Kidney (tissue), 14 donors: ENCODE measurements around the gene GAB2. TPM values are rescaled to one million over a fixed set of nuclear protein-coding genes. Genes with fewer than 3 reads are reported as not detected.

Experiments used
- DNase-seq, 5 donors: peaks; one replicate each; pipeline ENCODE4 v3.0.0-alpha.2; 2013 to 2020
- FAIRE-seq: peaks from 2 replicates; lab custom pipeline; 2012; peaks lifted over from hg19 to GRCh38; lab: Jason Lieb, UNC
- H3K27ac ChIP-seq, 2 donors: one replicate each; pipeline ENCODE4 v1.7.0; 2013; ENCODE audit warnings: low read depth in 2 of 2, low read length in 2 of 2, inconsistent platforms in 1 of 2
- H3K27me3 ChIP-seq: one replicate; pipeline ENCODE4 v1.7.1; 2013; ENCODE audit warnings: low read length, inconsistent platforms; ENCODE audit not compliant: control insufficient read depth, insufficient read depth
- H3K36me3 ChIP-seq, 3 donors: one replicate each; pipeline versions ENCODE4 v1.7.0 to v1.7.1; 2013; ENCODE audit warnings: low read length in 3 of 3, control low read depth in 1 of 3, inconsistent platforms in 1 of 3; ENCODE audit not compliant: insufficient read depth in 3 of 3, control insufficient read depth in 2 of 3
- H3K4me1 ChIP-seq, 3 donors: one replicate each; pipeline versions ENCODE4 v1.7.0 to v1.7.1; 2013; ENCODE audit warnings: low read length in 3 of 3, inconsistent platforms in 1 of 3, low read depth in 1 of 3; ENCODE audit not compliant: control insufficient read depth in 2 of 3, insufficient read depth in 2 of 3
- H3K4me3 ChIP-seq, 3 donors: one replicate each; pipeline versions ENCODE4 v1.7.0 to v1.8.1; 2013; ENCODE audit warnings: low read length in 3 of 3, control low read depth in 1 of 3, inconsistent platforms in 1 of 3
- H3K9ac ChIP-seq, 3 donors: one replicate each; pipeline versions ENCODE4 v1.7.0 to v1.7.1; 2013; ENCODE audit warnings: low read length in 3 of 3, control low read depth in 1 of 3, inconsistent platforms in 1 of 3
- H3K9me3 ChIP-seq, 3 donors: one replicate each; pipeline versions ENCODE4 v1.7.0 to v1.7.1; 2013; ENCODE audit warnings: low read length in 3 of 3, control low read depth in 1 of 3, inconsistent platforms in 1 of 3; ENCODE audit not compliant: control insufficient read depth in 2 of 3, insufficient read depth in 1 of 3
- intact Hi-C: fragments of 100-400 bp; cut with DNase I; formaldehyde crosslinking; loops from one replicate; pipeline ENCODE4 v1.11.1; 2022
- polyA plus RNA-seq: library from polyadenylated mRNA; stranded (reverse); fragments of 350-450 nt; fragmentation: Illumina TruSeq; extraction: RNeasy Lipid Tissue Mini Kit (QIAGEN cat#74804); gene quantifications from one replicate; pipeline ENCODE4 v1.2.3, GENCODE V29; 2014; ENCODE audit warnings: low read depth, low replicate concordance; ENCODE audit not compliant: insufficient read depth
- total RNA-seq: library from RNA; stranded (reverse); fragmentation: NEBNext Ultra II Directional; extraction: Animal tissue kit (Norgen Biotek cat#: 25700); gene quantifications from one replicate; pipeline ENCODE4 v1.2.1, GENCODE V29; 2021
- TF ChIP-seq, protein P1 (sequence below): IDR thresholded peaks from 3 replicates; pipeline ENCODE4 v1.5.1; 2012; ENCODE audit warnings: mild to moderate bottlenecking, moderate library complexity, borderline replicate concordance; ENCODE audit not compliant: insufficient read depth; ENCODE audit errors: extremely low read depth
- donor health status: control.
- donor health status: control.
- donor health status: control.
- donor health status: control.
- donor health status: control.
- donor health status: DM: yes; HTN: yes; CAD: no.
- donor health status: Normal renal cell carcinoma (clear cell type).

The GAB2 gene
- total and polyA plus RNA-seq, 2 donors from 2014 or later = 3.3 to 23.6 TPM

GRCh38 chr11:78429660-78430059 lies 12.0 kb upstream of the GAB2 start:
- Histone ChIP-seq H3K4me1 (peaks cover 0 to under 1% (median 0%) of the 10 kb centered on the region in 3 donors), H3K27me3 (no peaks in the 10 kb centered on the region), H3K27ac (no peak overlapping the region), H3K4me3 (no peak overlapping the region), H3K9ac (no peak overlapping the region), H3K9me3 (no peaks in the 10 kb centered on the region), H3K36me3 (no peaks in the 10 kb centered on the region)
- intact Hi-C loops = loop anchor here (10.0 kb wide), 1 partner anchor 205 kb away; no protein-coding TSS in a partner anchor
- TF ChIP-seq, protein P1, sequence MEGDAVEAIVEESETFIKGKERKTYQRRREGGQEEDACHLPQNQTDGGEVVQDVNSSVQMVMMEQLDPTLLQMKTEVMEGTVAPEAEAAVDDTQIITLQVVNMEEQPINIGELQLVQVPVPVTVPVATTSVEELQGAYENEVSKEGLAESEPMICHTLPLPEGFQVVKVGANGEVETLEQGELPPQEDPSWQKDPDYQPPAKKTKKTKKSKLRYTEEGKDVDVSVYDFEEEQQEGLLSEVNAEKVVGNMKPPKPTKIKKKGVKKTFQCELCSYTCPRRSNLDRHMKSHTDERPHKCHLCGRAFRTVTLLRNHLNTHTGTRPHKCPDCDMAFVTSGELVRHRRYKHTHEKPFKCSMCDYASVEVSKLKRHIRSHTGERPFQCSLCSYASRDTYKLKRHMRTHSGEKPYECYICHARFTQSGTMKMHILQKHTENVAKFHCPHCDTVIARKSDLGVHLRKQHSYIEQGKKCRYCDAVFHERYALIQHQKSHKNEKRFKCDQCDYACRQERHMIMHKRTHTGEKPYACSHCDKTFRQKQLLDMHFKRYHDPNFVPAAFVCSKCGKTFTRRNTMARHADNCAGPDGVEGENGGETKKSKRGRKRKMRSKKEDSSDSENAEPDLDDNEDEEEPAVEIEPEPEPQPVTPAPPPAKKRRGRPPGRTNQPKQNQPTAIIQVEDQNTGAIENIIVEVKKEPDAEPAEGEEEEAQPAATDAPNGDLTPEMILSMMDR = no peak
- FAIRE-seq (no peak), DNase-seq (no peak)

- H3K9me3 ChIP-seq = no peaks in the 10 kb centered on the region
- peaks cover 0 to 2% (median 0%) of the 10 kb centered on the region in 3 donors for H3K4me1 ChIP-seq
- TF ChIP-seq, protein P1 = no peak
- H3K9ac ChIP-seq = no peak overlapping the region
- no peaks in the 10 kb centered on the region for H3K36me3 ChIP-seq
- no peak overlapping the region for H3K4me3 ChIP-seq
- intact Hi-C loops = loop anchor here (10.0 kb wide), 1 partner anchor 204 kb away; no protein-coding TSS in a partner anchor
- H3K27me3 ChIP-seq = no peaks in the 10 kb centered on the region
- FAIRE-seq (no peak), DNase-seq (no peak)
- no peak overlapping the region for H3K27ac ChIP-seq
These were observed 11.6 kb upstream of the GAB2 start for GRCh38 chr11:78429209-78429608.

DNA sequence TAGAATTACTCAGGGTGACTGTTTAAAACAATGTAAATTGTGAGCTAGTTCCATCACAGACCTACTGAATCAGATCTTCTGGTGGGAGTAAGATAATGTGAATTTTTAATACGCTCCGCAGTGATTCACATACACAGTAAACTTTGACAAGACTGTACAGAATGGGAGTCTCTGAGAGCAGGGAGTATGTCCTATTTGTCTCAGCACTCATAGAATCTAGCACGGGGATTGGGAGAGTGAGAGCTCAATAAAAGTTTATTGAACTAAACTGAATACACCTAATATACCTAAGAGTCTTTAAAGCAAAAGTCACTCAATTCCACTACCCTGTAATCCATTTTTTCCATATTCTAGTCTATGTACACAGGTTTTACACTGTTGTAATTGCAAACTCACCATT lies 11.2 kb upstream of the GAB2 start:
- DNase-seq = no peak
- Histone ChIP-seq H3K27me3 (no peaks in the 10 kb centered on the region), H3K9me3 (no peaks in the 10 kb centered on the region), H3K27ac (no peak overlapping the region), H3K4me1 (peaks cover 0 to 2% (median 0%) of the 10 kb centered on the region in 3 donors), H3K36me3 (no peaks in the 10 kb centered on the region), H3K9ac (no peak overlapping the region), H3K4me3 (no peak overlapping the region)
- intact Hi-C loops = loop anchor here (10.0 kb wide), 1 partner anchor 204 kb away; no protein-coding TSS in a partner anchor
- no peak for FAIRE-seq
- TF ChIP-seq, protein P1 = no peak

- no peaks in the 10 kb centered on the region for H3K36me3 ChIP-seq
- H3K27me3 ChIP-seq = no peaks in the 10 kb centered on the region
- FAIRE-seq (no peak), DNase-seq (no peak)
- no peak overlapping the region for H3K9ac ChIP-seq
- TF ChIP-seq, protein P1 = no peak
- H3K27ac ChIP-seq = no peak overlapping the region
- intact Hi-C loops = loop anchor here (10.0 kb wide), 1 partner anchor 203 kb away; no protein-coding TSS in a partner anchor
- H3K9me3 ChIP-seq = no peaks in the 10 kb centered on the region
- H3K4me1 ChIP-seq = peaks cover 0 to 2% (median 0%) of the 10 kb centered on the region in 3 donors
- H3K4me3 ChIP-seq = no peak overlapping the region
These were observed 10.6 kb upstream of the GAB2 start for GRCh38 chr11:78428266-78428636.
